Spinal cord (tissue), 10 donors: ENCODE results near the gene CHRNB1. TPM values are rescaled to one million over a fixed set of nuclear protein-coding genes. Genes with fewer than 3 reads are reported as not detected.
"Not testable (repeated sequence)": the region's sequence is repeated elsewhere in the genome, so short reads cannot be mapped to it uniquely, and the experiment has no call there.

Experiments
- DNase-seq, 6 donors: peaks; one replicate each; pipeline versions ENCODE4 v3.0.0 to v3.0.0-alpha.2; 2013 to 2015; ENCODE audit warnings: low spot score in 6 of 6, low read depth in 4 of 6
- H3K27ac ChIP-seq: one replicate; pipeline ENCODE4 v1.5.1; 2013; ENCODE audit warnings: low read depth, low read length, control low read depth
- H3K27me3 ChIP-seq: one replicate; pipeline ENCODE4 v1.6.1; 2013; ENCODE audit warnings: low read length; ENCODE audit not compliant: control insufficient read depth, insufficient read depth
- H3K36me3 ChIP-seq: one replicate; pipeline ENCODE4 v1.6.1; 2013; ENCODE audit warnings: low read length; ENCODE audit not compliant: control insufficient read depth, insufficient read depth
- H3K4me1 ChIP-seq: one replicate; pipeline ENCODE4 v1.6.1; 2013; ENCODE audit warnings: low read length; ENCODE audit not compliant: control insufficient read depth, insufficient read depth
- H3K4me3 ChIP-seq: one replicate; pipeline ENCODE4 v1.5.1; 2013; ENCODE audit warnings: low read depth, low read length, control low read depth
- H3K9me3 ChIP-seq: one replicate; pipeline ENCODE4 v1.6.1; 2013; ENCODE audit warnings: low read length; ENCODE audit not compliant: control insufficient read depth, insufficient read depth
- WGBS: methylation state at CpG from one replicate; pipeline ENCODE4 v1.1.5; 2013; ENCODE audit warnings: missing lambda C conversion rate; ENCODE audit not compliant: insufficient coverage; 5-methylcytosine and 5-hydroxymethylcytosine counted together
- polyA plus RNA-seq, 2 donors: library from polyadenylated mRNA; unstranded; fragments of 120-200 nt; gene quantifications; one replicate each; pipeline ENCODE4 v1.2.1, GENCODE V29; 2013; ENCODE audit not compliant: insufficient read length in 2 of 2
- total RNA-seq, 2 donors: library from RNA; depleted of rRNA in 1 of 2; stranded (reverse); fragments of 120-200 nt in 1 of 2; fragments of >200 nt in 1 of 2; gene quantifications; one replicate each; pipeline versions ENCODE4 v1.2.3 to v1.2.4, GENCODE V29; 2013 to 2014
- donor health status: healthy.

CHRNB1 gene
- total and polyA plus RNA-seq, 4 donors = 19.1 to 25.9 (median 20.9) TPM

DNA sequence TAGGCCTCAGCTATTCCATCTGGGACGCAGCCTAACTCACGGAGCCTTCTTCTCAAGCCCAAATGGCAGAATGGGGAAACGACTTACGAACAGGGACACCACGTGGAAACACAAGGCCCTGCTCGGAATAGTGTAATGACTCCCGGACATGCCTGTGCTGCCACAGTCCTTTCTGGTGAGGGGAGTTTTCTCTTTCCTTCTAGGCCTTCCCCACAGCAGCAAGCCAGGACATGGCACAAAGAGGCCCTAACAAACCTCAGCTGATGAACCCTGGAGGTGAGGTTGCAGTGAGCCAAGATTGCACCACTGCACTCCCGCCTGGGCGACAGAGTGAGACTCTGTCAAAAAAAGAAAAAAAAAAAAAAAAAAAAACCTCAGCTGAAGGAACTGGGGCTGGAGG, 19.2 kb downstream of the CHRNB1 start:
- H3K36me3 ChIP-seq = peaks cover 68% of the 10 kb centered on the region
- no peak overlapping the region for H3K4me3 ChIP-seq
- no peak overlapping the region for H3K27ac ChIP-seq
- no peaks in the 10 kb centered on the region for H3K9me3 ChIP-seq
- WGBS = 92% methylated on average over 7 of the region's 9 CpGs
- DNase-seq = no peak
- no peaks in the 10 kb centered on the region for H3K27me3 ChIP-seq
- peaks cover 17% of the 10 kb centered on the region for H3K4me1 ChIP-seq

DNA sequence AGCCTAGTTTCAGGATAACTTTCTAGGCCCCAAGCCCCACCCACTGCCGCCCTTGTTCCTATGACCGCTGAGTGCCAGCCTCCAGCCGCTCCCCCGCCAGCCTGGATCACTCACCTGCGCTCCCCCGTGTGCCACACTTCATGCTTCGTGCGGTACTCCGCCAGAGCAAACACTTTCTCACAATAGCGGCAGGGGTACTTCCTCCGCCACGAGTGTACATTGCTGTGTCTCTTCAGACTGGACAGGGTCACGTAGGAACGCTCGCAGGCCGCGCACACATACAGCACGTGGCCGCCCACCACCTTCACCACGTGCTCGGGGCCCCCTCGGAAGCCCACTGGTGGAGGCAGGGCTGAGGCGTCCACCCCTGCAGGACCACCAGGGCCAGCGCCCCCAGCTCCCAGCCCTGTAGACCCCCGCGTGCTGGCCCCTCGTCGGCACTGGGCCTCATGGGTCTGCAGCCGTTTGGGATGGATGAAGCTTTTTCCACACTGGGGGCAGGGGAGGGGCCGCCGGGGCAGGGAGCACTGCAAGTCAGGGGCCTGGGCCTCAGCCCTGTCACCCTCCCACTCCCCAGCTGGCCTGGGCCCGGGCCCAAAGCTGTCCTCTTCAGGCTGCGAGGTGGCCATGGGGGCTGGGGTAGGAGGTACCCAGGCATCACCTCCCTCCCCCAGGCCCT, 20.9 kb downstream of the CHRNB1 start:
- WGBS = 92% methylated on average over 28 of the region's 33 CpGs
- DNase-seq = no peak

DNA sequence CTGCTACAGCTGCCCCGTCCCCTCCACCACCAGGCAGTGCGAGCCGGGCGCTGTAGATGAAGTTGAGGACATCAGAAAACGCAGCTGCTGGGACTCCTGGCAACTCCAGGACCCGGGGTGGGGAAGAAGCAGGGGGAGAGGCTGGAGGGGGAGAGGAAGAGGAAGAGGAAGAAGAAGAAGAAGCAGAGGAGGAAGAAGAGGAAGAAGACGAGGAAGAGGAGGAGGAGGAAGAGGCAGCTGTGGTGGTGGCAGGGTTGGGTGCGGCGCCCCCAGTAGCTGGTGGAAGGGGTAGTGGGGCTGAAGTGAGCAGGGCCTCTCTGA, 21.4 kb downstream of the CHRNB1 start:
- Histone ChIP-seq H3K4me1 (peaks cover 17% of the 10 kb centered on the region), H3K36me3 (peaks cover 65% of the 10 kb centered on the region), H3K9me3 (no peaks in the 10 kb centered on the region), H3K4me3 (no peak overlapping the region), H3K27me3 (no peaks in the 10 kb centered on the region), H3K27ac (no peak overlapping the region)
- no peak for DNase-seq
- WGBS = 95% methylated on average over 6 of the region's 9 CpGs

More for the DNA sequence above, 20.9 kb downstream of the CHRNB1 start:
- Histone ChIP-seq H3K27ac (no peak overlapping the region), H3K4me3 (no peak overlapping the region), H3K4me1 (peaks cover 17% of the 10 kb centered on the region), H3K9me3 (no peaks in the 10 kb centered on the region), H3K36me3 (peaks cover 68% of the 10 kb centered on the region), H3K27me3 (no peaks in the 10 kb centered on the region)

DNA sequence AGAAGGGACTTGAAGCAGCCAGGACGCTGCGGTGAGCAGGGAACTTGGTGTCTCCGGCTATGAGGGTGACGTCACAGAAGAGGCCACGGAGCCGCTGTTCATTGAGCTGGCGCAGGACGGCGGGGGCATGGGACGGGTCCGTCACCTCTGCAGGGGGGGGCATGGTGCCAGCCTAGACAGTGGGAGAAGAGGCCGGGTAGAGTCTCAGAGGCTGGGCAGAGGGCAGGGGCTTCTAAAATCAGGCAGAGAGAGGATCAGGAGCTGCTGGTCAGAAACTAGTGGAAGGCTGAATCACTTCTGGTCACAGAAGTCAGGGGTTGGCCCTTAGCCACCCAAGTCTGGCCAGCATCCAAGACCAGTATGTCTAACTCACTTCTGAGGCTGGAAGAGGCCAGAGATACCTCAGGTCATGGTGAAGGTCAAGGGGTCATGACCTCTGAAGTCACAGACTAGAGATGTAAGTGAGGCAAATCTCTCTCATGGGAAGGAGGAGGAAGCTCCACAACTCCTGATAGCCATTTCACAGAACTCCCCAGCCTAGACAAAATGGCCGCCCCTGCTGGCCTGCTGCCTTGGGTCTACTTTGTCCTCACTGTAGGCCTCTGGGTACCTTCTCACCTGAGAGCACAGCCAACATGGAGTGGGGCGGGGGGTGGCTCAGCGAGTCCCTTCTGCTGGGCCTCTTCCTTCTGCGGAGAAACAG, 21.9 kb downstream of the CHRNB1 start:
- DNase-seq = peak in 1 of 6 donors; percentile 44
- Histone ChIP-seq H3K27ac (no peak overlapping the region), H3K4me3 (no peak overlapping the region), H3K27me3 (no peaks in the 10 kb centered on the region), H3K36me3 (peaks cover 60% of the 10 kb centered on the region), H3K4me1 (peaks cover 17% of the 10 kb centered on the region), H3K9me3 (no peaks in the 10 kb centered on the region)
- 80% methylated on average over 14 of the region's 16 CpGs for WGBS

DNA sequence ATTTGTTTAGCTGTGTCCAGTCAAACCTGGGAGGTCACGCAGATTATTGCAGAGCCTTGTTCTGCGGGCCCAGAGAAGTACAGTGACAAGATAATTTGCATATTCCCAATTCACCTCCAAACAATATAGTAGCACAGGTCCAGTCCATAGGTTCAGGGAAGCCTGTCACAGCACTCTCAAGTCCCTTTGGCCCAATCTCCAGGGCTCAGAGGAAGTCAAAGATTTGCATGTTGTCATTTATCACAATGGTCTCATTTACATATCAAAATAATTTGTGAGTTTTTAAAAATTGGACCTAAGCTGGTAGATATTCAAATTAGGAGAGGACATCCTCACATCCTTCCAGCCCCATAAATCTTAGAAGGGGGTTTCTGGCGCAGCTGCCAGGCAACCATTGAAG, 22.6 kb downstream of the CHRNB1 start:
- Histone ChIP-seq H3K36me3 (peaks cover 54% of the 10 kb centered on the region), H3K4me3 (no peak overlapping the region), H3K27me3 (no peaks in the 10 kb centered on the region), H3K27ac (no peak overlapping the region), H3K4me1 (peaks cover 17% of the 10 kb centered on the region), H3K9me3 (no peaks in the 10 kb centered on the region)
- WGBS = 57% methylated on average over 3 of the region's 3 CpGs
- DNase-seq = no peak

DNA sequence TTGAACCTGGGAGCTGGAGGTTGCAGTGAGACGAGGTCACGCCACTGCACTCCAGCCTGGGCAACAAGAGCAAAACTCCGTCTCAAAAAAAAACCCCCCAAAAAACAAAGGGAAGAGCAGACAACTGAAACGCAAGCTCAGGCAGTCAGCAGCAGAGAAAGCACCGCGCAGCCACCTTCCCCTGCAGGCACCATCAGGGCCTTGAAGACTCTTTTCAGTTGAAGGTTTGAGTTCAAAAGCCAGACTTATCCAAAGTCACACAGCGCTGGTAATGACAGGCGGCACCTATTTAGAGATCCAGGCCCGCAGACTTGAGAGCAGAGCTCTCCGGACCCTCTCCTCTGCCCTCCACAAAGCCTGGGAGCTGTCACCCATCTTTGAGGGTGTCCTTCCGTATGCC, 23.4 kb downstream of the CHRNB1 start:
- Histone ChIP-seq H3K4me1 (peaks cover 17% of the 10 kb centered on the region), H3K27ac (no peak overlapping the region)
- WGBS = 94% methylated on average over 9 of the region's 11 CpGs

DNA sequence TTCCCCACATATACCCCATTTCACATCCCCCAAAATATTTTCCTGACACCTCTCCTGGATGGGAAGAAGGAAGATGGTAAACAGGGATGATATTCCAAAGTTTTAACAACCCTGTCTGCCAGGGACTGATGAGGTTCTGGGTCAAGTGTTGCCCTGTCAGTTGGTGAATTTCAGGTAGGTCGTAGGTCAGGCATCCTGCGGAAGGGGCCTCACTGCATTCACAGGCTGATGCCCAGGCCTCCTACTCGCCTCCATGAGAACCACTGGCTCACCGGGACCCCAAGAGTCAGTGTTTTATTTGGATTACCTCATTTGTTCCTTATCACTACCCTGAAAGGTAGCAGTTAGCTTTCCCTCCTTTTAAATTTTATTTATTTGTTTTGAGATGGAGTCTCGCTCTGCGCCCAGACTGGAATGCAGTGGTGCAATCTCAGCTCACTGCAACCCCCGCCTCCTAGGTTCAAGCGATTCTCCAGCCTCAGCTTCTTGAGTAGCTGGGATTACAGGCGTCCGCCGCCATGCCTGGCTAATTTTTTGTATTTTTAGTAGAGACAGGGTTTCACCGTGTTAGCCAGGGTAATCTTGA, 24.0 kb downstream of the CHRNB1 start:
- no peak for DNase-seq
- Histone ChIP-seq H3K4me1 (peaks cover 17% of the 10 kb centered on the region), H3K9me3 (no peaks in the 10 kb centered on the region), H3K36me3 (peaks cover 40% of the 10 kb centered on the region), H3K27me3 (no peaks in the 10 kb centered on the region), H3K27ac (no peak overlapping the region), H3K4me3 (no peak overlapping the region)
- 83% methylated on average over 5 of the region's 12 CpGs for WGBS

More for the DNA sequence above, 23.4 kb downstream of the CHRNB1 start:
- Histone ChIP-seq H3K9me3 (no peaks in the 10 kb centered on the region), H3K4me3 (no peak overlapping the region), H3K27me3 (no peaks in the 10 kb centered on the region), H3K36me3 (peaks cover 46% of the 10 kb centered on the region)
- DNase-seq = no peak

DNA sequence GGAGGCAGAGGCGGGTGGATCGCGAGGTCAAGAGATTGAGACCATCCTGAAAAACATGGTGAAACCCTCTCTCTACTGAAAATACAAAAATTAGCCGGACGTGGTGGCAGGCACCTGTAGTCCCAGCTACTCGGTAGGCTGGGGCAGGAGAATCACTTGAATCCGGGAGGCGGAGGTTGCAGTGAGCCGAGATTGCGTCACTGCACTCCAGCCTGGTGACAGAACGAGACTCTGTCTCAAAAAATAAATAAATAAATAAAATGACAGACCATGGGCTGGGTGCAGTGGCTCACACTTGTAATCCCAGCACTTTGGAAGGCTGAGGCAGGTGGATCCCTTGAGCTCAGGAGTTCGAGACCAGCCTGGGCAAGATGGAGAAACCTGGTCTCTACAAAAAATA, 25.0 kb downstream of the CHRNB1 start:
- Histone ChIP-seq H3K4me1 (peaks cover 17% of the 10 kb centered on the region), H3K36me3 (peaks cover 38% of the 10 kb centered on the region)
- not testable (repeated sequence) for DNase-seq, H3K27ac ChIP-seq, H3K27me3 ChIP-seq, H3K9me3 ChIP-seq, H3K4me3 ChIP-seq
- WGBS = 100% methylated on average over 1 of the region's 12 CpGs

DNA sequence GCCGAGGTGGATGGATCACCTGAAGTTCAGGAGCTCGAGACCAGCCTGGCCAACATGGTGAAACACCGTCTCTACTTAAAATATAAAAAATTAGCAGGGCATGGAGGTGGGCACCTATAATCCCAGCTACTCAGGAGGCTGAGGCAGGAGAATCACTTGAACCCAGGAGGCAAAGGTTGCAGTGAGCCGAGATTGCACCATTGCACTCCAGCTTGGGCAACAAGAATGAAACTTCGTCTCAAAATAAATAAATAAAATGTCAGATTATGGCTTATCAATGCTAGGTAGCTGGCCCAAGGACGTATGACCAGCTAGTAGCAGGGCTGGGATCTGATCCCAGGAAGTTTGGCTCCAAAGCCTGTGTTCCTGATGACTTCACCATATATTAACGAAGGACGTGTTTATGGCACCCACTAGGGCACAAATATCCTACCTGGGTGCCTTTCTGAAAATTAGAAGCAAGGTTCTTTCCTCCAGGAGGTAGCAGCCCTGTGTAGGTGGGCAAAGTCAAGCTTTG, 25.7 kb downstream of the CHRNB1 start:
- WGBS = 100% methylated on average over 2 of the region's 8 CpGs
- not testable (repeated sequence) for DNase-seq, H3K27me3 ChIP-seq, H3K27ac ChIP-seq, H3K4me3 ChIP-seq, H3K9me3 ChIP-seq
- peaks cover 17% of the 10 kb centered on the region for H3K4me1 ChIP-seq
- H3K36me3 ChIP-seq = peaks cover 33% of the 10 kb centered on the region
